ENCODE measurements around the gene UBE2G2.

UBE2G2 gene

GRCh38 chr21:44785620-44786335, 15.8 kb downstream of the UBE2G2 start:
- no peak for DNase-seq (ENCODE audit: low spot score)

DNA sequence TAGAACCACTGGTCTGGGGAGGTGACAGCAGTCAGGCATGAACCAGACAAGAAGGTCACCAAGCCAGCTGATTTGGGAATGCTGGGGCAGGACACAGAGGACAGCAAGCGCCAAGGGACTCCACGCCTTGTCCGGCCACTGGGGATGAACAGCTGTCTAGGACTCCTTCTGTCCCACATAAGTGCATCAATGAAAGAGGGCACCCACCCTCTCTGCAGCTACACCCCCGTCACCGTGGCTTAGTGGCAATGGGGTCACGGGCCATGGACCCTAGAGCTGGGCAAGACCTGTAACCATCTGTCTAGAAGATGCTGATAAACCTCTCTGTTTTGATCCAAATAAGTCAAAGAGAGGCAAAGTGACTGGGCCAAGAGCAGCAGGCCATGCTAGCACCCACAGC, 16.8 kb downstream of the UBE2G2 start:
- DNase-seq (ENCODE audit: low spot score) = no peak

GRCh38 chr21:44783020-44783696, 18.5 kb downstream of the UBE2G2 start:
- DNase-seq (ENCODE audit: low spot score) = no peak

GRCh38 chr21:44780767-44781459, 20.7 kb downstream of the UBE2G2 start:
- no peak for DNase-seq (ENCODE audit: low spot score)

- DNase-seq (ENCODE audit: low spot score) = no peak
These were observed 21.5 kb downstream of the UBE2G2 start for GRCh38 chr21:44780137-44780502.

DNA sequence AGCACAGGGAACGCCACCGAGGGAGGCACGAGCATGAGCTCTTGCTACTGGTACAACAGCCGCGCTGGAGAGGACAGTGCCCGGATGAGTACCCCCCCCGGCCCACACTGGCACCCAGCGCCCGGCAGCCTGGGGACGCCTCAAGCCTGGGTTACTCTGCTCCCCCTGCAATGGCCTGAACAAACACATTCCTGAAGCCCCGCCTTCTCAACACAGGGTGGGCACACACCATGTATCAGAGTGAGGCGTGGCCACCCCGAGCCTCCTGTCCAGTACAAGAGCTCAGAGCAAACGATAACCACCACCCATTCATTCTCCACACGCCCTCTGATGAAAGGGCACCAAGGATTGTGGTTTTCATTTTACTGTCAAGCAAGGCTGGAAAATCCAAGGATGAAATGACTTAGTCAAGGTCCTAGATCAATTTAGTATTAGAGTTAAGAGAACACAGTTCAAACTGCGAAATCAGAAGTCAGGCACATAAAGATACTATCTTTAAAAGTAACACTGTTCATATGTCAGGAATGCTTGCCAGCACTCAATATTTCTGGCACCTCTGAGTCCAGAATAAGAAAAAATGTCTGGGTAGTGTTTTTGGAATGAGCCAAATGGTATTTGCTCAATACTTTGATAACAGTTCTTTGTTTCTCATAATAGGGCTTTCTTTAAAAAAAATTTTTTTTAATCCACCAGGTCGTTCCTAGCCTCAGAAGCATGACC, 22.0 kb downstream of the UBE2G2 start:
- no peak for DNase-seq (ENCODE audit: low spot score)

- DNase-seq (ENCODE audit: low spot score) = no peak
These were observed 22.6 kb downstream of the UBE2G2 start for GRCh38 chr21:44778983-44779382.

DNA sequence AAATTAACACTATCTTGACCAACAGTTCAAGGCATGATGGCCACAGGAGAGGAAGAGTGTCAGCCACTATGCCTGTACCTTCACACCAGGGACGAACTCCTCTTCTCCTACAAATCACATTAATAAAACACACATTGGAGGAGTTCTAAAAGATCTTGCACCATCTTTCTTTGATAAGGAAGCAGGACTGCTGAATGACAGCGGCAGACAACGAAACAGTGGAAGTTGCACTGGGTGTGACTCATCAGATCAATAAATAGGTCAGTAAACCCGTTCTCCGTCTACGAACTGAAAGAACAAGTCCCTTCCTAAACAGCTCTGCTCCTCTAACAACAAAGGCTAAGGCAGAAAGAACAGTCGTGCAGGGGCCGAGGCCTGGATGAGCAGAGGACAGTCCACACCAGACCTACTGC, 23.1 kb downstream of the UBE2G2 start:
- DNase-seq (ENCODE audit: low spot score) = no peak

- DNase-seq (ENCODE audit: low spot score) = no peak
These were observed 23.5 kb downstream of the UBE2G2 start for GRCh38 chr21:44778094-44778493.

DNA sequence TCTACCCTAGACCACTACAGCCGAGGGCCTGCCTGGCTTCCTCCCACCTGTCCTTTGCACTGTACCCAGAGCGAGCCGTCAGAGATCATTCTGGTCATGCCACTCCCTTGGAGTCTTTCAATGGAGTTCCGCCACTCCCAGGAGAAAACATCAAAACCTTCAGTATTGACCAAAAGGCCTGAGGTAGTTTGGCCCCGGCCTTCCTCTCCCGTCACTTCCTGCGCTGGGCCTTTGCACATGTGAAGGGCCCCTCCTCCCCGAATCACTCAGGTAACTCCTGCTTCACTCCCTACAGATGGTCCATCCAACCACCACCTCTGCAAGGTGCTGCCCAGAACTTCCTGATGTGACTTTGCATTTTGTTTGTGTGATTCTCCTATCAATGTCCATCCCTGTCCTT, 26.6 kb downstream of the UBE2G2 start:
- DNase-seq (ENCODE audit: low spot score) = no peak

DNA sequence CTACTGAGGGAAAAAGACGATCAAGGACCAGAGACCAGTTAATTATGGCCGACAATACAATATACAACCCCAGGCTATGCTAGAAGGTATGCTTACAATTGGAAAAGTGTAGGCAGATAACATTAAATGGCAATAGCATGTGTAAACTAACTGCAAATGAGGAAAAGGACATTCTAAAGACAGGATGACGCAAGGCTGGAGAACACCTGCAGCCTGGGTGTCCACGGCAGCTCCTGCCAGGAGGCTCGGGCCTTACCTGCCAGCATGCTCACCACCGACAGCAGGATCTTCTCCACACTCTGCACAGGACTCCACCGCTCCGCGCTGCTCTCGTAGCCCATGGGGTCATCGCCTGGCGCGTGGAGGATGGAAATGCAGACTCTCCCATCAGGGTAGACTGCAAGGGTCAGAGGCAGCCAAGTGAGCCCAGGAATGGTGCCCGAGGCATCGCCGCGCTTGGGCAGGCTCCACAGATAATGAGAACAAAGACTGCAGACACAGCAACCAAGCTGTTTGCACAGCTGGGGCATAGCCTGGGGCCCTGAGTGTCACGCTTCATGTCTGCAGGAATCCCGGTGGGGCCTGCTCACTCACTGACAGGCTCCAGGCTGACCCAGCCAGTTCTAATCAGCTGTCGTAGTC, 28.2 kb downstream of the UBE2G2 start:
- peak; percentile 83 for DNase-seq (ENCODE audit: low spot score)

- no peak for DNase-seq (ENCODE audit: low spot score)
These were observed 29.6 kb downstream of the UBE2G2 start for GRCh38 chr21:44771896-44772525.

DNA sequence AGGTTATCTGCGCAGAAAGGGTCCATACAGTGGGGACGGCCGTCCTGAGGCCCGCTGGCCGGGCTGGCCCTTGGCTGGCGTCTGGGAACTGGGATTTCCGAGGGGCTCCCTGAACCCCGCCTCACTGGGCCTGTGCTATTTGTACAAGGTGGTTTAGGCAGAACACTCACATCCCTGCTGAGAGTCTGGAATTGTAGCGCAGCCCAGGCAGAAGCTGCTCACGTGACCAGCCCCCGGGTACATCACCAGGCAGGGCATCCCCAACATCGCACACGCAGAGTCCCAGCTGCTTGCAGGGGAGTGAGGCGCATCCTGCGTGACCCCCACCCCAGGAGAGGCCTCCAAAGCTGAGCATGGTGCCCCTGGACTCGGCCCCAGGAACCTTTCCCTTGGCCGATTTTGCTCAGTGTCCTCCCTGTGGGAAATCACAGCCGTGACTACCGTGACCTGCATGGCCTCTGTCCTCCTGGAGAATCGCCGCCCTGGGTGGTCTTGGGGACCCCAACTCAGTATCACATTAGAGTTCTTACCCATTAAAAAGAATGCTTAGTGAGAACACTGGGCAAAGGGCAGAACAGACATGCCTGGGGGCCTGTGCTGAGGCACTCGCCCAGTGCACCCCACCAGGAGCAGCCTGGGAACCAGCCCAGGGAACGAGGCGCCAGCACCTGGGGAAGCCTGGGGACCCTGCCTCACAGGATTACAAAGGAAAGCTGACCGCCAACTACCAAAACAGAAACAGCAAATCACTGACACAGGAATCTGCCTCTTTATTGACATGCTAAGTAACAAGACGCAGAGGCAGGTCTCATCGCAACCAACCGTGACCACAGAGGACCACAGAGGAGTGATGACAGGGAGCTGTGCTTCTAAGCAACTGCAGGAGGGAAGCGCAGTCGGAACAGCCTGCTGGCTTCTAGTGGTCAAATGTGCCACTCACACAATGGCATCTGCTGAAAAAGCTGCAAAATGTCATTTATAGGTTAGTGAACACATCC, 33.5 kb downstream of the UBE2G2 start:
- no peak for DNase-seq (ENCODE audit: low spot score)

DNA sequence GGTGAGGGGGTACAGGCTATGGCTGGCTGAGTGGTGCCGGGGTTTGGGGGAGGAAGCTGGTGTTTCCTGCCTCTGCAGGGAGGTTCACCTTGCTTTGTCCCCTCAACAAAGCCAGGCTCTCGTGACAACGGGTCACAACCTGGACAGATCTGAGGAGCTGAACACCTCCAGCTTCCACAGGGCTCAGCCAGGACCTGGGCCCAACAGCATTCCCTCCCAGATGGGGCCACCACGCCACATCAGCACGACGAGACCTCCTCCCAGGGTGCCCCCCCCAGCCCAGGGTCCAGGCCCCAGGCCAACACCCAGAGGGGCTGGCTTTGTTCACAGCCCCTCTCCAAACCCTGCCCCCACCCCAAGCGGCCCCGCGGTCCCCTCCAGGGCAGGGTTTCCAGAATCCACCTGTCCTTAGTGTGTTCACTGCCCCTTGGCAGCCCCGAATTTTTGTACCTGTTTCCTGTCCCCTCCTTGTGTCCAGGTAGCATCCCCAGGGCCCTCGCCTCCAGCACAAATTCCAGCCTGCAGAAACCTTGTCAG, 34.7 kb downstream of the UBE2G2 start:
- no peak for DNase-seq (ENCODE audit: low spot score)

GRCh38 chr21:44766014-44766817, 35.4 kb downstream of the UBE2G2 start:
- no peak for DNase-seq (ENCODE audit: low spot score)

- DNase-seq (ENCODE audit: low spot score) = peak; percentile 32
These were observed 36.2 kb downstream of the UBE2G2 start for GRCh38 chr21:44765231-44766013.

DNA sequence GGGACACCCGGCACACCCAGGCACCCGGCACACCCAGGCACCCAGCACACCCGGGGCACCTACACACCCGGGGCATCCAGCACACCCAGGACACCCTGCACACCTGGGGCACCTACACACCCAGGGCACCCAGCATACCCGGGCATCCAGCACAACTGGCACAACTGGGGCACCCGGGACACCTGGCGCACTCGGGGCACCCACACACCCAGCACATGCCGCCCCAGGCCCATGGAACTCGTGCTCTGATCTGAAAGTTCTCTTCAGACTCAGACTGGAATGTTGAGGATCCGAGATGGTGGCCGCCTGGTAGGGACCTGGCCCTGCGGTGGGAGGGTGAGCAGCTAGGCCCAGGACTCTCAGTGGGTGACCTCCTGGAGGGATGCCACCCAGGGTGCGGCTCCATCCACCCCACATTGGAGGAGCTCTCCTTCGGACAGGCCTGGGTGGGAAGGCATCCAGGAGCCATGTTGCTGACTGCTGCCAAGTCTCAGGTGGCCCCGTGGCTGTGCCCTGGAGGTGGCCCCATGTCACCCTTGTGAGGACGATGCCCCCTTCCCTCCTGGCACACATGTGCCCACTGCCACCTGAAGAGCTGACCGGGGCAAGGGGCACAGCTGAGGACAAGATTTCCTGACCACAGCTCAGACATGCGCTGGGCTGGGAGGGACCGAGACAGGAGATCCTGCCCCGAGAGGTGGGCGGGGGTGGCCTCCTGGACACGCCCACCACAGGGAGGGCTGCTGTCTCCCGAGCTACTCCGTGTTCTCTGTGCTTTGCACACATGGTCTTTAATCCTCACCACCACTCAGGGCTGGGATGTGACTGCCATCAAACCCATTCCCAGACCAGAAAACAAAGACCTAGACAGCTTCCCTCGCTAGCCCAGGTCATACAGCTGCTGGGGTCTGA, 37.0 kb downstream of the UBE2G2 start:
- DNase-seq (ENCODE audit: low spot score) = no peak

Measured in kidney tubule cell (primary cell).